Measurements from ENCODE around the gene NUDT17. TPM values are rescaled to one million over a fixed set of nuclear protein-coding genes. Genes with fewer than 3 reads are reported as not detected.

Gene NUDT17
- total and polyA plus RNA-seq, 2 of the 8 experiments (the other 6 are each of a cell fraction or from before 2014, with no cell fraction given), result 2.7 to 4.1 TPM

GRCh38 chr1:145874646-145875045, 29.2 kb downstream of the NUDT17 start:
- Histone ChIP-seq H3K4me3 (ENCODE audit: extremely low read depth in 1 of 4, insufficient read depth in 2 of 4, low read depth in 3 of 4, low read length in 4 of 4) (no peak overlapping the region), H3K23ac (ENCODE audit: insufficient read length) (no peak overlapping the region), H3K4me2 (ENCODE audit: insufficient read depth in 1 of 2, low read depth in 2 of 2, low read length in 2 of 2) (no peak overlapping the region), H3K18ac (ENCODE audit: extremely low read depth, low read length) (no peak overlapping the region), H3K23me2 (ENCODE audit: low read depth, low read length) (peaks cover 14% of the 10 kb centered on the region; the same call in 1 of the 2 replicates), H4K8ac (ENCODE audit: extremely low read depth, insufficient read depth, low read length) (no peak overlapping the region), H3K4ac (replicated peaks; ENCODE audit: insufficient read length, low read depth, low read length) (no peak overlapping the region), H2BK15ac (ENCODE audit: low read length) (no peak overlapping the region), H2BK5ac (ENCODE audit: low read depth, low read length) (no peak overlapping the region), H3K14ac (ENCODE audit: insufficient read length) (no peak overlapping the region), H2BK120ac (replicated peaks; ENCODE audit: low read depth, low read length) (no peak overlapping the region), H3K79me2 (ENCODE audit: control insufficient read depth in 1 of 2, insufficient read depth in 2 of 2, low read length in 2 of 2) (no peaks in the 10 kb centered on the region), H4K91ac (replicated peaks; ENCODE audit: insufficient read length, low read length) (no peak overlapping the region), H2AFZ (ENCODE audit: low read length) (no peak overlapping the region), H2AK5ac (ENCODE audit: low read depth, low read length) (no peak overlapping the region), H2BK20ac (ENCODE audit: low read length) (no peak overlapping the region), H3K56ac (replicated peaks; ENCODE audit: insufficient read length, low read depth, low read length) (no peak overlapping the region), H3K27me3 (replicated peaks in 1 of 4; ENCODE audit: control insufficient read depth in 3 of 4, extremely low read depth in 1 of 4, insufficient read depth in 3 of 4, low read length in 3 of 4) (peaks cover 0 to 24% (median 12%) of the 10 kb centered on the region in 4 experiments; a peak in 6 of 7 replicates), H4K5ac (ENCODE audit: insufficient read length, low read depth, low read length) (no peak overlapping the region), H3K9me3 (ENCODE audit: insufficient read depth in 2 of 2, low read depth in 1 of 2, low read length in 1 of 2) (no peaks in the 10 kb centered on the region), H3K27ac (ENCODE audit: low read depth, low read length) (no peak overlapping the region), H3K79me1 (ENCODE audit: low read depth, low read length) (no peaks in the 10 kb centered on the region), H2BK12ac (ENCODE audit: low read depth, low read length) (no peak overlapping the region), H4K20me1 (replicated peaks in 1 of 2; ENCODE audit: control insufficient read depth in 1 of 2, insufficient read depth in 2 of 2, low read length in 2 of 2) (no peaks in the 10 kb centered on the region), H3K36me3 (ENCODE audit: control insufficient read depth in 2 of 4, insufficient read depth in 4 of 4, low read length in 3 of 4) (no peaks in the 10 kb centered on the region), H3K4me1 (replicated peaks in 1 of 4; ENCODE audit: control insufficient read depth in 3 of 4, insufficient read depth in 4 of 4, low read length in 3 of 4) (peaks cover 1 to 17% (median 4%) of the 10 kb centered on the region in 4 experiments; a peak in 6 of 7 replicates), H3K9ac (replicated peaks in 1 of 4; ENCODE audit: extremely low read depth in 1 of 4, low read depth in 3 of 4, low read length in 3 of 4) (no peak overlapping the region)
- WGBS, 2 experiments (ENCODE audit: extremely low coverage in 1 of 2, insufficient coverage in 1 of 2, insufficient read length in 1 of 2, insufficient replicate concordance in 2 of 2, low coverage in 1 of 2, low lambda C conversion rate in 2 of 2, missing lambda C conversion rate in 1 of 2), result 93% methylated on average over 12 of the region's 12 CpGs; no CpG with 5 or more reads in 1 of the 2 experiments
- CTCF ChIA-PET (ENCODE audit: partially characterized antibody), result interaction anchor here (0.6 to 4.3 kb wide), 6 partner anchors 11 to 165 kb away, joined by 3 to 42 read pairs (median 4); partner anchors contain the start of genes ITGA10, NUDT17 and PIAS3
- DNase-seq (ENCODE audit: low read depth in 1 of 2, low spot score in 2 of 2), result no peak
- POLR2A ChIA-PET (ENCODE audit: partially characterized antibody), result interaction anchor here (0.6 to 4.0 kb wide), 4 partner anchors 17 to 47 kb away, joined by 3 to 34 read pairs (median 4); partner anchors contain the start of gene PIAS3
- no peak for FAIRE-seq
- TF ChIP-seq TEAD4 (IDR thresholded peaks at IDR 0.05; ENCODE audit: low read depth, low read length) (no peak), HDAC2 (IDR thresholded peaks at IDR 0.05; ENCODE audit: borderline replicate concordance in 1 of 2, low read depth in 2 of 2, low read length in 2 of 2) (no peak), EP300 (IDR thresholded peaks at IDR 0.05; ENCODE audit: borderline replicate concordance in 1 of 2, low read depth in 2 of 2, low read length in 2 of 2) (no peak), MAFK (IDR thresholded peaks at IDR 0.05; ENCODE audit: low read depth, low read length) (no peak), PHF8 (conservative IDR thresholded peaks at IDR 0.05; ENCODE audit: low read depth, low read length) (no peak), POU5F1 (IDR thresholded peaks at IDR 0.05; ENCODE audit: low read depth, low read length) (no peak), BCL11A (IDR thresholded peaks at IDR 0.05; ENCODE audit: low read depth in 2 of 2, low read length in 2 of 2) (no peak), SAP30 (IDR thresholded peaks at IDR 0.05; ENCODE audit: insufficient read depth, insufficient replicate concordance, low read length) (no peak)
